Psoas muscle (tissue), 8 donors: Measurements from ENCODE around the gene RAB42. TPM values are rescaled to one million over a fixed set of nuclear protein-coding genes. Genes with fewer than 3 reads are reported as not detected.
A peak's percentile ranks its signal among the peaks of the same experiment; 100 is the strongest.

Source experiments
- ATAC-seq, 4 donors: fragments of 200-7000 bp; cut with Tn5 transposase; one replicate each; pipeline ENCODE4 v1.9.1; 2020; ENCODE audit warnings: moderate library complexity in 3 of 4, mild to moderate bottlenecking in 2 of 4
- DNase-seq, 2 donors: peaks; one replicate each; pipeline ENCODE4 v3.0.0-alpha.2; 2020
- H3K27ac ChIP-seq: fragments of 200-600 bp; one replicate; pipeline ENCODE4 v1.8.0; 2022
- H3K27me3 ChIP-seq, 3 donors: fragments of 200-600 bp in 1 of 3; one replicate each; pipeline versions ENCODE4 v1.6.1 to v1.8.0; 2013 to 2022; ENCODE audit warnings: low read length in 2 of 3, mild to moderate bottlenecking in 2 of 3, moderate library complexity in 1 of 3; ENCODE audit not compliant: insufficient read depth in 3 of 3
- H3K36me3 ChIP-seq, 2 donors: fragments of 200-600 bp in 1 of 2; one replicate each; pipeline versions ENCODE4 v1.6.1 to v1.8.0; 2013 to 2022; ENCODE audit warnings: low read depth in 1 of 2, mild to moderate bottlenecking in 1 of 2, moderate library complexity in 1 of 2; ENCODE audit not compliant: insufficient read depth in 1 of 2
- H3K4me1 ChIP-seq: fragments of 200-600 bp; one replicate; pipeline ENCODE4 v1.8.0; 2022
- H3K4me3 ChIP-seq: fragments of 200-600 bp; one replicate; pipeline ENCODE4 v1.8.0; 2022; ENCODE audit warnings: mild to moderate bottlenecking
- H3K9me3 ChIP-seq: fragments of 200-600 bp; one replicate; pipeline ENCODE4 v1.8.0; 2022
- WGBS, 3 donors: extraction: QIAGEN DNeasy Blood & Tissue Kit; methylation state at CpG; one replicate each; pipeline versions ENCODE4 v1.1.6 to v1.1.7; 2013; 5-methylcytosine and 5-hydroxymethylcytosine counted together
- intact Hi-C, 2 donors: fragments of 100-400 bp; cut with DNase I; formaldehyde crosslinking; loops; one replicate each; pipeline versions ENCODE4 v1.11.0 to v1.14.2; 2022
- polyA plus RNA-seq, 3 donors: library from polyadenylated mRNA; stranded (reverse); fragments of 200-250 nt; gene quantifications; one replicate each; pipeline ENCODE4 v1.2.3, GENCODE V29; 2013
- total RNA-seq, 4 donors: library from RNA; stranded (reverse); fragmentation: NEBNext Ultra II Directional in 2 of 4; extraction: Animal tissue kit (Norgen Biotek cat#: 25700) in 2 of 4; gene quantifications; one replicate each; pipeline versions ENCODE4 v1.2.1 to v1.2.4, GENCODE V29; 2021 to 2023
- TF ChIP-seq, protein P1 (sequence below): fragments of 200-600 bp; IDR thresholded peaks from one replicate; pipeline ENCODE4 v1.8.0; 2022; ENCODE audit warnings: antibody characterized with exemption
- donor health status: healthy with polysubstance abuse.
- donor health status: DM: no; HTN: no; CAD: no; lungs with moderate emphysema.
- donor health status: Bipolar disorder and iron deficiency.
- donor health status: healthy.
- donor health status: DM: yes; HTN: yes; CAD: no.
- donor health status: DM: no; HTN: no; CAD: no.
- donor health status: DM: no; HTN: no; CAD: no.
- donor health status: DM: yes; HTN: yes; CAD: no.

The RAB42 gene
- total and polyA plus RNA-seq, 7 donors = 0.16 to 1.3 (median 0.34) TPM

- WGBS, 3 donors = 0% methylated on average over 26 of the region's 26 CpGs
- H3K36me3 ChIP-seq = peaks cover 0 to 3% of the 10 kb centered on the region in 2 donors
- no peaks in the 10 kb centered on the region for H3K9me3 ChIP-seq
- peak overlapping the region; percentile 93 for H3K27ac ChIP-seq
- H3K4me3 ChIP-seq = peak overlapping the region; percentile 86
- H3K27me3 ChIP-seq = no peaks in the 10 kb centered on the region
- TF ChIP-seq, protein P1, sequence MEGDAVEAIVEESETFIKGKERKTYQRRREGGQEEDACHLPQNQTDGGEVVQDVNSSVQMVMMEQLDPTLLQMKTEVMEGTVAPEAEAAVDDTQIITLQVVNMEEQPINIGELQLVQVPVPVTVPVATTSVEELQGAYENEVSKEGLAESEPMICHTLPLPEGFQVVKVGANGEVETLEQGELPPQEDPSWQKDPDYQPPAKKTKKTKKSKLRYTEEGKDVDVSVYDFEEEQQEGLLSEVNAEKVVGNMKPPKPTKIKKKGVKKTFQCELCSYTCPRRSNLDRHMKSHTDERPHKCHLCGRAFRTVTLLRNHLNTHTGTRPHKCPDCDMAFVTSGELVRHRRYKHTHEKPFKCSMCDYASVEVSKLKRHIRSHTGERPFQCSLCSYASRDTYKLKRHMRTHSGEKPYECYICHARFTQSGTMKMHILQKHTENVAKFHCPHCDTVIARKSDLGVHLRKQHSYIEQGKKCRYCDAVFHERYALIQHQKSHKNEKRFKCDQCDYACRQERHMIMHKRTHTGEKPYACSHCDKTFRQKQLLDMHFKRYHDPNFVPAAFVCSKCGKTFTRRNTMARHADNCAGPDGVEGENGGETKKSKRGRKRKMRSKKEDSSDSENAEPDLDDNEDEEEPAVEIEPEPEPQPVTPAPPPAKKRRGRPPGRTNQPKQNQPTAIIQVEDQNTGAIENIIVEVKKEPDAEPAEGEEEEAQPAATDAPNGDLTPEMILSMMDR = no peak
- H3K4me1 ChIP-seq = peaks cover 37% of the 10 kb centered on the region
- peak; percentile 9 to 52 (median 27) for ATAC-seq
- no peak for DNase-seq
- intact Hi-C loops = loop anchor here in 1 of 2 donors (2.0 to 5.0 kb wide), 3 partner anchors 95 to 235 kb away; partner anchors contain the start of gene YTHDF2
These were observed 50.2 kb downstream of the RAB42 start for GRCh38 chr1:28642056-28642846.

- TF ChIP-seq, protein P1 = peak; percentile 22
- no peaks in the 10 kb centered on the region for H3K27me3 ChIP-seq
- peaks cover 41% of the 10 kb centered on the region for H3K4me1 ChIP-seq
- ATAC-seq (peak; percentile 92 to 95 (median 94)), DNase-seq (peak; percentile 89 to 96)
- H3K27ac ChIP-seq = peak within 1 kb of the TSS; percentile 93
- 0% methylated on average over 49 of the region's 49 CpGs for WGBS, 3 donors
- intact Hi-C loops = loop anchor here in 1 of 2 donors (2.0 to 5.0 kb wide), 3 partner anchors 94 to 234 kb away; partner anchors contain the start of gene YTHDF2
- H3K9me3 ChIP-seq = no peaks in the 10 kb centered on the region
- H3K4me3 ChIP-seq = peak within 1 kb of the TSS; percentile 86
- H3K36me3 ChIP-seq = peaks cover 0 to 3% of the 10 kb centered on the region in 2 donors
These were observed 51.0 kb downstream of the RAB42 start, which contains the start of gene TAF12 for GRCh38 chr1:28642847-28643635. TSS of gene TAF12 (minus strand) at chr1:28643067. CDS start at chr1:28622081, 20,986 bp downstream.

DNA sequence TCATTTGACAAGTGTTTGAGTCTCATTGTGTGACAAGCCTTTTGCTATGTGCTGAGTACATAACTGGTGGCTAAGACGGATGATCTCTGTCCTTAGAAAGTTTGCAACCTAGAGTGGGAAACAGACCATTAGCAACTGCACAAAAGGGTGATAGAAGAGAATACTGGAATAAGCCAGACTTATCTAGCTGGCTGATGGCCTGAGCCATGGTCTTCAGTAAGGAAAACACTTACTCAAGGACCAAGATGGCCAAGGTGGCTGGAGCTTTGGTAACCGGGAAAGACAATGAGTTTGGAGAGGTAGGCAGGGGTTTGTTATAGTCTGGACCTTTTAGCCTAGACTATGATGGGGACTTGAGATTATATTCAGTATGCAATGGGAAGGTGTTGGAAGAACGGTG is 52.4 kb downstream of the RAB42 start:
- H3K9me3 ChIP-seq = no peaks in the 10 kb centered on the region
- H3K27ac ChIP-seq = peak overlapping the region; percentile 93
- TF ChIP-seq, protein P1 = no peak
- H3K36me3 ChIP-seq = peaks cover 0 to 3% of the 10 kb centered on the region in 2 donors
- intact Hi-C loops = loop anchor here in 1 of 2 donors (5.0 kb wide), 2 partner anchors 127 to 233 kb away; no protein-coding TSS in a partner anchor
- H3K4me3 ChIP-seq = peak overlapping the region; percentile 86
- 69 to 85% (median 75%) methylated on average over 3 of the region's 3 CpGs for WGBS, 3 donors
- peaks cover 44% of the 10 kb centered on the region for H3K4me1 ChIP-seq
- ATAC-seq (no peak), DNase-seq (no peak)
- no peaks in the 10 kb centered on the region for H3K27me3 ChIP-seq

Other genes with a start within 250 kb of the RAB42 start
- gene PHACTR4, start 222.5 kb upstream of the RAB42 start, total RNA-seq = 10 to 100 TPM; 21.6 to 41.8 (median 29.8) TPM
- 10 to 100 TPM; 11.7 to 25.1 (median 19.9) TPM for gene PHACTR4, start 222.5 kb upstream of the RAB42 start, polyA plus RNA-seq
- gene RCC1, start 86.2 kb upstream of the RAB42 start, total RNA-seq = 10 to 100 TPM in 2 of 4 donors, 1 to 10 TPM in 2; 7.0 to 20.8 (median 9.2) TPM
- 10 to 100 TPM; 14.0 to 81.6 (median 17.4) TPM for gene RCC1, start 86.2 kb upstream of the RAB42 start, polyA plus RNA-seq
- 10 to 100 TPM in 3 of 4 donors, 1 to 10 TPM in 1; 7.5 to 17.5 (median 12.2) TPM for gene TRNAU1AP, start 39.2 kb upstream of the RAB42 start, total RNA-seq
- 10 to 100 TPM in 2 of 3 donors, 1 to 10 TPM in 1; 7.3 to 12.9 (median 10.8) TPM for gene TRNAU1AP, start 39.2 kb upstream of the RAB42 start, polyA plus RNA-seq
- 10 to 100 TPM; 24.4 to 30.3 (median 27.3) TPM for gene TAF12, start 50.8 kb downstream of the RAB42 start, total RNA-seq
- 10 to 100 TPM; 31.8 to 54.0 (median 51.6) TPM for gene TAF12, start 50.8 kb downstream of the RAB42 start, polyA plus RNA-seq
- not detected for gene RNU11, start 56.3 kb downstream of the RAB42 start, total RNA-seq
- gene RNU11, start 56.3 kb downstream of the RAB42 start, polyA plus RNA-seq = not detected
- 10 to 100 TPM in 2 of 4 donors, 1 to 10 TPM in 2; 8.4 to 12.8 (median 10.0) TPM for gene GMEB1, start 76.5 kb downstream of the RAB42 start, total RNA-seq
- gene GMEB1, start 76.5 kb downstream of the RAB42 start, polyA plus RNA-seq = 10 to 100 TPM in 2 of 3 donors, 1 to 10 TPM in 1; 5.3 to 12.3 (median 10.9) TPM
- 10 to 100 TPM; 43.4 to 55.1 (median 49.1) TPM for gene YTHDF2, start 144.7 kb downstream of the RAB42 start, total RNA-seq
- 10 to 100 TPM; 30.3 to 49.0 (median 38.4) TPM for gene YTHDF2, start 144.7 kb downstream of the RAB42 start, polyA plus RNA-seq
- gene OPRD1, start 219.9 kb downstream of the RAB42 start, total RNA-seq = under 1 TPM in 2 of 4 donors, not detected in 2; 0.02 to 0.07 TPM
- under 1 TPM in 2 of 3 donors, not detected in 1; 0.03 to 0.12 TPM for gene OPRD1, start 219.9 kb downstream of the RAB42 start, polyA plus RNA-seq